ENCODE data around the gene RFNG. TPM values are rescaled to one million over a fixed set of nuclear protein-coding genes. Genes with fewer than 3 reads are reported as not detected.

RFNG gene
- total and polyA plus RNA-seq, 2 of the 13 experiments (the other 11 are each of a cell fraction or from before 2014, with no cell fraction given) = 61.4 to 64.0 TPM

GRCh38 chr17:82077617-82078358 is 26.2 kb upstream of the RFNG start (continued):
- no peak for TF ChIP-seq PATZ1 (CRISPR knock-in tag; IDR thresholded peaks at IDR 0.05)
- no peak for TF ChIP-seq ZNF224 (CRISPR knock-in tag; IDR thresholded peaks at IDR 0.05)
- TF ChIP-seq ZZZ3 (CRISPR knock-in tag; IDR thresholded peaks at IDR 0.05; ENCODE audit: borderline replicate concordance) = no peak
- TF ChIP-seq MLXIP (CRISPR knock-in tag; IDR thresholded peaks at IDR 0.05; ENCODE audit: borderline replicate concordance) = no peak
- TF ChIP-seq STAT6 (CRISPR knock-in tag; IDR thresholded peaks at IDR 0.05; ENCODE audit: borderline replicate concordance) = no peak
- no peak for TF ChIP-seq ZNF547 (CRISPR knock-in tag; IDR thresholded peaks at IDR 0.05)
- TF ChIP-seq SAP130 (CRISPR knock-in tag; IDR thresholded peaks at IDR 0.05; ENCODE audit: low read depth) = no peak
- TF ChIP-seq HMGA1 (CRISPR knock-in tag; conservative IDR thresholded peaks at IDR 0.05) = no peak
- no peak for TF ChIP-seq ZNF687 (CRISPR knock-in tag; IDR thresholded peaks at IDR 0.05)
- no peak for TF ChIP-seq ZNF883 (CRISPR knock-in tag; IDR thresholded peaks at IDR 0.05; ENCODE audit: not compliant biosample characterization)
- no peak for TF ChIP-seq ZNF121 (CRISPR knock-in tag; IDR thresholded peaks at IDR 0.05)
- no peak for TF ChIP-seq NONO (IDR thresholded peaks at IDR 0.05)
- peak; percentile 49; the same call in 1 of the 2 replicates for TF ChIP-seq NONO (CRISPR knock-in tag; conservative IDR thresholded peaks at IDR 0.05)
- TF ChIP-seq MZF1 (CRISPR knock-in tag; IDR thresholded peaks at IDR 0.05; ENCODE audit: borderline replicate concordance) = no peak
